Measurements from ENCODE around the gene DLGAP1. TPM values are rescaled to one million over a fixed set of nuclear protein-coding genes. Genes with fewer than 3 reads are reported as not detected.

DLGAP1 gene
- total RNA-seq, 1 experiment from 2014 or later = not detected

GRCh38 chr18:3898861-3899613 lies 556.1 kb downstream of the DLGAP1 start:
- DNase-seq (ENCODE audit: low spot score) = no peak

GRCh38 chr18:3892152-3892551 lies 563.0 kb downstream of the DLGAP1 start:
- no peak for DNase-seq (ENCODE audit: low spot score)

- no peak for DNase-seq (ENCODE audit: low spot score)
These were observed 563.9 kb downstream of the DLGAP1 start for GRCh38 chr18:3891245-3891644.

- DNase-seq (ENCODE audit: low spot score) = peak; percentile 12
These were observed 565.3 kb downstream of the DLGAP1 start for GRCh38 chr18:3889803-3890202.

- no peak for DNase-seq (ENCODE audit: low spot score)
These were observed 566.0 kb downstream of the DLGAP1 start for GRCh38 chr18:3889121-3889520.

GRCh38 chr18:3886575-3887322 lies 568.4 kb downstream of the DLGAP1 start:
- no peak for DNase-seq (ENCODE audit: low spot score)

GRCh38 chr18:3885209-3885792 lies 569.8 kb downstream of the DLGAP1 start:
- DNase-seq (ENCODE audit: low spot score) = no peak

GRCh38 chr18:3879836-3880120 lies 575.3 kb downstream of the DLGAP1 start:
- no peak for DNase-seq (ENCODE audit: low spot score)

GRCh38 chr18:3879114-3879835 lies 575.8 kb downstream of the DLGAP1 start:
- DNase-seq (ENCODE audit: low spot score) = no peak

- no peak for DNase-seq (ENCODE audit: low spot score)
These were observed 576.7 kb downstream of the DLGAP1 start for GRCh38 chr18:3878401-3878800.

- no peak for DNase-seq (ENCODE audit: low spot score)
These were observed 577.4 kb downstream of the DLGAP1 start for GRCh38 chr18:3877678-3878077.

GRCh38 chr18:3875961-3876360 lies 579.1 kb downstream of the DLGAP1 start:
- no peak for DNase-seq (ENCODE audit: low spot score)

- no peak for DNase-seq (ENCODE audit: low spot score)
These were observed 579.7 kb downstream of the DLGAP1 start for GRCh38 chr18:3875376-3875775.

GRCh38 chr18:3874581-3874980 lies 580.5 kb downstream of the DLGAP1 start:
- no peak for DNase-seq (ENCODE audit: low spot score)

GRCh38 chr18:3874125-3874524 lies 581.0 kb downstream of the DLGAP1 start:
- no peak for DNase-seq (ENCODE audit: low spot score)

GRCh38 chr18:3873698-3874097 lies 581.4 kb downstream of the DLGAP1 start:
- DNase-seq (ENCODE audit: low spot score) = no peak

GRCh38 chr18:3873211-3873610 lies 581.9 kb downstream of the DLGAP1 start:
- no peak for DNase-seq (ENCODE audit: low spot score)

GRCh38 chr18:3872641-3873040 lies 582.5 kb downstream of the DLGAP1 start:
- DNase-seq (ENCODE audit: low spot score) = no peak

- no peak for DNase-seq (ENCODE audit: low spot score)
These were observed 583.4 kb downstream of the DLGAP1 start for GRCh38 chr18:3871687-3872086.

GRCh38 chr18:3870914-3871313 lies 584.2 kb downstream of the DLGAP1 start:
- DNase-seq (ENCODE audit: low spot score) = no peak

GRCh38 chr18:3869848-3870247 lies 585.3 kb downstream of the DLGAP1 start:
- peak; percentile 72 for DNase-seq (ENCODE audit: low spot score)

GRCh38 chr18:3867864-3868311 lies 587.2 kb downstream of the DLGAP1 start:
- no peak for DNase-seq (ENCODE audit: low spot score)
